ENCODE results near the gene EHD4.

The EHD4 gene

GRCh38 chr15:41977757-41978383, 5.5 kb upstream of the EHD4 start:
- no peak for DNase-seq (ENCODE audit: low read depth)
- peaks cover 3% of the 10 kb centered on the region for H3K4me1 ChIP-seq (ENCODE audit: control insufficient read depth, insufficient read depth, low read length)
- no peaks in the 10 kb centered on the region for H3K9me3 ChIP-seq (ENCODE audit: control insufficient read depth, low read length)
- no peak overlapping the region for H3K4me3 ChIP-seq (ENCODE audit: low read length)
- no peaks in the 10 kb centered on the region for H3K36me3 ChIP-seq (ENCODE audit: control insufficient read depth, insufficient read depth, low read length, severe bottlenecking)
- no peak overlapping the region for H3K9ac ChIP-seq (ENCODE audit: low read length)
- no peaks in the 10 kb centered on the region for H3K27me3 ChIP-seq (replicated peaks; ENCODE audit: control insufficient read depth, insufficient read depth, low read length)

GRCh38 chr15:41975669-41976068, 3.3 kb upstream of the EHD4 start:
- H3K9ac ChIP-seq (ENCODE audit: low read length), result no peak overlapping the region
- no peaks in the 10 kb centered on the region for H3K36me3 ChIP-seq (ENCODE audit: control insufficient read depth, insufficient read depth, low read length, severe bottlenecking)
- peaks cover 8% of the 10 kb centered on the region for H3K4me1 ChIP-seq (ENCODE audit: control insufficient read depth, insufficient read depth, low read length)
- no peak for DNase-seq (ENCODE audit: low read depth)
- no peaks in the 10 kb centered on the region for H3K27me3 ChIP-seq (replicated peaks; ENCODE audit: control insufficient read depth, insufficient read depth, low read length)
- no peak overlapping the region for H3K4me3 ChIP-seq (ENCODE audit: low read length)
- no peaks in the 10 kb centered on the region for H3K9me3 ChIP-seq (ENCODE audit: control insufficient read depth, low read length)

GRCh38 chr15:41974041-41974440, 1.7 kb upstream of the EHD4 start:
- peaks cover 9% of the 10 kb centered on the region for H3K4me1 ChIP-seq (ENCODE audit: control insufficient read depth, insufficient read depth, low read length)
- H3K36me3 ChIP-seq (ENCODE audit: control insufficient read depth, insufficient read depth, low read length, severe bottlenecking), result no peaks in the 10 kb centered on the region
- no peak overlapping the region for H3K4me3 ChIP-seq (ENCODE audit: low read length)
- no peak for DNase-seq (ENCODE audit: low read depth)
- no peak overlapping the region for H3K9ac ChIP-seq (ENCODE audit: low read length)
- H3K27me3 ChIP-seq (replicated peaks; ENCODE audit: control insufficient read depth, insufficient read depth, low read length), result no peaks in the 10 kb centered on the region
- H3K9me3 ChIP-seq (ENCODE audit: control insufficient read depth, low read length), result no peaks in the 10 kb centered on the region

- Histone ChIP-seq H3K9ac (ENCODE audit: low read length) (peak overlapping the region; percentile 87), H3K9me3 (ENCODE audit: control insufficient read depth, low read length) (no peaks in the 10 kb centered on the region), H3K4me1 (ENCODE audit: control insufficient read depth, insufficient read depth, low read length) (peaks cover 25% of the 10 kb centered on the region), H3K36me3 (ENCODE audit: control insufficient read depth, insufficient read depth, low read length, severe bottlenecking) (no peaks in the 10 kb centered on the region), H3K27me3 (replicated peaks; ENCODE audit: control insufficient read depth, insufficient read depth, low read length) (no peaks in the 10 kb centered on the region), H3K4me3 (ENCODE audit: low read length) (peak overlapping the region; percentile 92)
- DNase-seq (ENCODE audit: low read depth), result peak; percentile 56
These were observed 483 bp downstream of the EHD4 start for GRCh38 chr15:41971895-41972252.

GRCh38 chr15:41971089-41971894, 1.1 kb downstream of the EHD4 start:
- Histone ChIP-seq H3K27me3 (replicated peaks; ENCODE audit: control insufficient read depth, insufficient read depth, low read length) (no peaks in the 10 kb centered on the region), H3K4me1 (ENCODE audit: control insufficient read depth, insufficient read depth, low read length) (peaks cover 25% of the 10 kb centered on the region), H3K9me3 (ENCODE audit: control insufficient read depth, low read length) (no peaks in the 10 kb centered on the region), H3K9ac (ENCODE audit: low read length) (peak overlapping the region; percentile 87), H3K36me3 (ENCODE audit: control insufficient read depth, insufficient read depth, low read length, severe bottlenecking) (no peaks in the 10 kb centered on the region), H3K4me3 (ENCODE audit: low read length) (peak overlapping the region; percentile 92)
- peak; percentile 84 for DNase-seq (ENCODE audit: low read depth)

GRCh38 chr15:41970456-41970855, 1.9 kb downstream of the EHD4 start:
- Histone ChIP-seq H3K27me3 (replicated peaks; ENCODE audit: control insufficient read depth, insufficient read depth, low read length) (no peaks in the 10 kb centered on the region), H3K9ac (ENCODE audit: low read length) (no peak overlapping the region), H3K9me3 (ENCODE audit: control insufficient read depth, low read length) (no peaks in the 10 kb centered on the region), H3K4me1 (ENCODE audit: control insufficient read depth, insufficient read depth, low read length) (peaks cover 25% of the 10 kb centered on the region), H3K36me3 (ENCODE audit: control insufficient read depth, insufficient read depth, low read length, severe bottlenecking) (no peaks in the 10 kb centered on the region), H3K4me3 (ENCODE audit: low read length) (no peak overlapping the region)
- no peak for DNase-seq (ENCODE audit: low read depth)

- no peak for DNase-seq (ENCODE audit: low read depth)
- Histone ChIP-seq H3K36me3 (ENCODE audit: control insufficient read depth, insufficient read depth, low read length, severe bottlenecking) (no peaks in the 10 kb centered on the region), H3K9ac (ENCODE audit: low read length) (no peak overlapping the region), H3K27me3 (replicated peaks; ENCODE audit: control insufficient read depth, insufficient read depth, low read length) (no peaks in the 10 kb centered on the region), H3K4me3 (ENCODE audit: low read length) (no peak overlapping the region), H3K4me1 (ENCODE audit: control insufficient read depth, insufficient read depth, low read length) (peaks cover 25% of the 10 kb centered on the region), H3K9me3 (ENCODE audit: control insufficient read depth, low read length) (no peaks in the 10 kb centered on the region)
These were observed 2.4 kb downstream of the EHD4 start for GRCh38 chr15:41969851-41970431.

GRCh38 chr15:41968701-41969100, 3.7 kb downstream of the EHD4 start:
- no peak overlapping the region for H3K9ac ChIP-seq (ENCODE audit: low read length)
- peak; percentile 41 for DNase-seq (ENCODE audit: low read depth)
- H3K27me3 ChIP-seq (replicated peaks; ENCODE audit: control insufficient read depth, insufficient read depth, low read length), result no peaks in the 10 kb centered on the region
- H3K4me1 ChIP-seq (ENCODE audit: control insufficient read depth, insufficient read depth, low read length), result peaks cover 25% of the 10 kb centered on the region
- no peaks in the 10 kb centered on the region for H3K36me3 ChIP-seq (ENCODE audit: control insufficient read depth, insufficient read depth, low read length, severe bottlenecking)
- H3K9me3 ChIP-seq (ENCODE audit: control insufficient read depth, low read length), result no peaks in the 10 kb centered on the region
- H3K4me3 ChIP-seq (ENCODE audit: low read length), result no peak overlapping the region

GRCh38 chr15:41967506-41968206, 4.7 kb downstream of the EHD4 start:
- Histone ChIP-seq H3K27me3 (replicated peaks; ENCODE audit: control insufficient read depth, insufficient read depth, low read length) (no peaks in the 10 kb centered on the region), H3K4me1 (ENCODE audit: control insufficient read depth, insufficient read depth, low read length) (peaks cover 20% of the 10 kb centered on the region), H3K9me3 (ENCODE audit: control insufficient read depth, low read length) (no peaks in the 10 kb centered on the region), H3K36me3 (ENCODE audit: control insufficient read depth, insufficient read depth, low read length, severe bottlenecking) (no peaks in the 10 kb centered on the region), H3K9ac (ENCODE audit: low read length) (peak overlapping the region; percentile 59), H3K4me3 (ENCODE audit: low read length) (no peak overlapping the region)
- DNase-seq (ENCODE audit: low read depth), result peak; percentile 67

- peaks cover 20% of the 10 kb centered on the region for H3K4me1 ChIP-seq (ENCODE audit: control insufficient read depth, insufficient read depth, low read length)
- H3K9me3 ChIP-seq (ENCODE audit: control insufficient read depth, low read length), result no peaks in the 10 kb centered on the region
- DNase-seq (ENCODE audit: low read depth), result no peak
- H3K36me3 ChIP-seq (ENCODE audit: control insufficient read depth, insufficient read depth, low read length, severe bottlenecking), result no peaks in the 10 kb centered on the region
- no peak overlapping the region for H3K4me3 ChIP-seq (ENCODE audit: low read length)
- no peak overlapping the region for H3K9ac ChIP-seq (ENCODE audit: low read length)
- no peaks in the 10 kb centered on the region for H3K27me3 ChIP-seq (replicated peaks; ENCODE audit: control insufficient read depth, insufficient read depth, low read length)
These were observed 5.4 kb downstream of the EHD4 start for GRCh38 chr15:41966920-41967465.

GRCh38 chr15:41966414-41966812, 5.9 kb downstream of the EHD4 start:
- Histone ChIP-seq H3K4me1 (ENCODE audit: control insufficient read depth, insufficient read depth, low read length) (peaks cover 23% of the 10 kb centered on the region), H3K9ac (ENCODE audit: low read length) (no peak overlapping the region), H3K4me3 (ENCODE audit: low read length) (no peak overlapping the region), H3K36me3 (ENCODE audit: control insufficient read depth, insufficient read depth, low read length, severe bottlenecking) (no peaks in the 10 kb centered on the region), H3K9me3 (ENCODE audit: control insufficient read depth, low read length) (no peaks in the 10 kb centered on the region), H3K27me3 (replicated peaks; ENCODE audit: control insufficient read depth, insufficient read depth, low read length) (no peaks in the 10 kb centered on the region)
- no peak for DNase-seq (ENCODE audit: low read depth)
